Lower lobe of right lung (tissue), 2 donors: ENCODE data around the gene VSTM2B. TPM values are rescaled to one million over a fixed set of nuclear protein-coding genes. Genes with fewer than 3 reads are reported as not detected.

Source experiments
- ATAC-seq, 2 donors: fragments of 200-7000 bp; cut with Tn5 transposase; one replicate each; pipeline ENCODE4 v1.9.1; 2020 to 2022; ENCODE audit warnings: mild to moderate bottlenecking in 2 of 2, moderate library complexity in 2 of 2
- DNase-seq: peaks from one replicate; pipeline ENCODE4 v3.0.0-alpha.2; 2020
- H3K27ac ChIP-seq: fragments of 200-600 bp; one replicate; pipeline ENCODE4 v1.8.0; 2022
- H3K27me3 ChIP-seq: fragments of 200-600 bp; one replicate; pipeline ENCODE4 v1.8.0; 2022; ENCODE audit warnings: low read depth
- H3K36me3 ChIP-seq: fragments of 200-600 bp; one replicate; pipeline ENCODE4 v1.8.0; 2022; ENCODE audit warnings: mild to moderate bottlenecking
- H3K4me1 ChIP-seq: fragments of 200-600 bp; one replicate; pipeline ENCODE4 v1.8.0; 2022
- H3K4me3 ChIP-seq: fragments of 200-600 bp; one replicate; pipeline ENCODE4 v1.8.0; 2022; ENCODE audit warnings: mild to moderate bottlenecking
- H3K9me3 ChIP-seq: fragments of 200-600 bp; one replicate; pipeline ENCODE4 v1.8.0; 2022
- CTCF ChIP-seq: fragments of 200-600 bp; IDR thresholded peaks from one replicate; pipeline ENCODE4 v1.8.0; 2022; ENCODE audit warnings: antibody characterized with exemption, mild to moderate bottlenecking
- intact Hi-C: fragments of 100-400 bp; cut with DNase I; formaldehyde crosslinking; loops from one replicate; pipeline ENCODE4 v1.11.0; 2022
- total RNA-seq: library from RNA; stranded (reverse); fragmentation: NEBNext Ultra II Directional; extraction: Animal tissue kit (Norgen Biotek cat#: 25700); gene quantifications from one replicate; pipeline ENCODE4 v1.2.1, GENCODE V29; 2021
- donor health status: DM: no; HTN: yes; CAD: no; lungs with severe emphysema.

The VSTM2B gene
- total RNA-seq, 1 donor from 2014 or later = not detected

- Histone ChIP-seq H3K4me3 (no peak overlapping the region), H3K36me3 (no peaks in the 10 kb centered on the region), H3K27me3 (peaks cover 16% of the 10 kb centered on the region), H3K4me1 (no peaks in the 10 kb centered on the region), H3K9me3 (peaks cover 7% of the 10 kb centered on the region), H3K27ac (no peak overlapping the region)
- intact Hi-C loops = no loop called here
- DNase-seq (no peak), ATAC-seq (no peak)
- TF ChIP-seq CTCF = no peak
Measured at GRCh38 chr19:29564574-29565005, 38.8 kb downstream of the VSTM2B start.

GRCh38 chr19:29565171-29565570, 39.4 kb downstream of the VSTM2B start:
- peaks cover 2% of the 10 kb centered on the region for H3K9me3 ChIP-seq
- peaks cover 16% of the 10 kb centered on the region for H3K27me3 ChIP-seq
- no peak for TF ChIP-seq CTCF
- no peak overlapping the region for H3K4me3 ChIP-seq
- no peak overlapping the region for H3K27ac ChIP-seq
- intact Hi-C loops = no loop called here
- no peaks in the 10 kb centered on the region for H3K36me3 ChIP-seq
- H3K4me1 ChIP-seq = no peaks in the 10 kb centered on the region
- DNase-seq (no peak), ATAC-seq (no peak)

DNA sequence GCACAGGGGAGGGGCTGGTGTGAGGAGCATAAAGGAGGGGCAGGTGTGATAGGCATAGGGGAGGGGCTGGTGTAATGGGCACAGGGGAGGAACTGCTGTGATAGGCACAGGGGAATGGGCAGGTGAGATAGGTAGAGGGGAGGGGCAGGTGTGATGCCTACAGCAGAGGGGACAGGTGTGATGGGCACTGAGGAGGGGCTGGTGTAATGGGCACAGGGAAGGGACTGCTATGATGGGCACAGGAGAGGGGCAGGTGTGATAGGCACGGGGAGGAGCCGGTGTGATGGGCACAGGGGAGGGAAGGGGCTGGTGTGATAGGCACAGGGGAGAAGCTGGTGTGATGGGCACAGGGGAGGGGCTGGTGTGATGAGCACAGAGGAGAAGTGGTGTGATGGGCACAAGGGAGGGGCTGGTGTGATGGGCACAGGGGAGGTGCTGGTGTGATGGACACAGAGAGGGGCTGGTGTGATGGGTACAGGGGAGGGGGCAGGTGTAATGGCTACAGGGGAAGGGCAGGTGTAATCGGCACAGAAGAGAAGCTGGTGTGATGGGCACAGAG, 40.8 kb downstream of the VSTM2B start:
- Histone ChIP-seq H3K27ac (no peak overlapping the region), H3K4me1 (no peaks in the 10 kb centered on the region), H3K27me3 (peaks cover 16% of the 10 kb centered on the region), H3K4me3 (no peak overlapping the region), H3K9me3 (no peaks in the 10 kb centered on the region), H3K36me3 (no peaks in the 10 kb centered on the region)
- intact Hi-C loops = no loop called here
- ATAC-seq (no peak), DNase-seq (no peak)
- TF ChIP-seq CTCF = no peak

GRCh38 chr19:29567366-29567915, 41.6 kb downstream of the VSTM2B start:
- ATAC-seq (no peak), DNase-seq (no peak)
- H3K4me1 ChIP-seq = no peaks in the 10 kb centered on the region
- no peaks in the 10 kb centered on the region for H3K9me3 ChIP-seq
- no peak overlapping the region for H3K4me3 ChIP-seq
- no peak overlapping the region for H3K27ac ChIP-seq
- intact Hi-C loops = no loop called here
- H3K27me3 ChIP-seq = peaks cover 16% of the 10 kb centered on the region
- H3K36me3 ChIP-seq = no peaks in the 10 kb centered on the region
- no peak for TF ChIP-seq CTCF

DNA sequence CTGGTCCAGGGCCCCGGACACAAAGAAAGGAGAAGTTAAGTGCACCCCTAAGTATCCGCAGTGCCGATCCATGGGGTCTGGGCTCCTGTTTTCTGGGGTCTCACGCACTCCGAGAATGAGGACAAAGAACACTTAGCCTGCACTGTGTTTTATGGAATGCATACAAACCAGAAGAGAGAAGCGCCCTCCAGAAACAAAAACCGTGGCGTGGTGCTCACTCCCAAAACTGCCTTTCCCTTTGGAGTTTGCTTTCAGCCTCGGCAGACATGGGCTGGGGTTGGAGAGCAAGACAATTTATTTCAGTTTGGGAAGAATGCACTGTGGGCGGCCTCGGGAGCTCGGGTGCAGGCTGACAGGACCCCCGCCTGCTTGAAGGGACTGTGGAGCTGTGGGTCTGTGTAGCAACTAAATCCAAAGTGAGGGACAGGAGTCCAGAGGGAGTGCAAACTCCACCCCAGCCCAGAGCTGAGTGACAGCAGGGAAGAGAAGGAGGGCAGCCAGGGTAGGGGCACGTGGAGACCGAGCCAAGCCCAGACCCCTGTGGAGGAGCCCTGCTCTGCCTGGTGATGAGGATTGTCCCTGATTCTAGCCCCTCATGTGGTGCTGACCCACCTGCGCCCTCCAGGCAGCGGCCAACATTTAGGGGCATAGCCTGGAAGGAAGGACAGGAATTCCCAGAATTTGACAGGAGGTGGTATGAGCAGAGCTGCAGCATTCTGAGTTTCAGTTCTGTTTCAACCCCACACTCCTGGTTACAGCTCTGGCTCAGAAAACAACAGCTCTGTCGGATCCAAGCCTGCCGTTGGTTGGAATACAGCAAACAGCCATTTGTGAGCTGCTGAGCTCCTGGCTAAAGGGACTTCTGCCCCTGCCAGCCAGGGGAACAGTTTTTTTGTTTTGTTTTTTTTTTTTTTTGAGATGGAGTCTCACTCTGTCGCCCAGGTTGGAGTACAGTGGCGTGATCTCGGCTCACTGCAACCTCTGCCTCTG, 42.5 kb downstream of the VSTM2B start:
- intact Hi-C loops = no loop called here
- no peak overlapping the region for H3K27ac ChIP-seq
- no peaks in the 10 kb centered on the region for H3K36me3 ChIP-seq
- no peaks in the 10 kb centered on the region for H3K9me3 ChIP-seq
- peaks cover 16% of the 10 kb centered on the region for H3K27me3 ChIP-seq
- no peak for TF ChIP-seq CTCF
- peak in 1 of 2 donors; percentile 21 for ATAC-seq
- DNase-seq = no peak
- no peak overlapping the region for H3K4me3 ChIP-seq
- H3K4me1 ChIP-seq = no peaks in the 10 kb centered on the region
